Stimulated activated CD8-positive, alpha-beta memory T cell treated with anti-CD3 and anti-CD28 coated beads, Interleukin-7, amount 100 ng/mL, for 1 hour (primary cell): ENCODE measurements around the gene IFITM5.
A peak's percentile ranks its signal among the peaks of the same experiment; 100 is the strongest.
"Not testable (repeated sequence)": the region's sequence is repeated elsewhere in the genome, so short reads cannot be mapped to it uniquely, and the experiment has no call there.

Source experiments
- DNase-seq, 2 donors: peaks; one replicate each; pipeline ENCODE4 v3.0.0-alpha.2; 2020; ENCODE audit warnings: low read depth in 2 of 2

IFITM5 gene

GRCh38 chr11:284105-285020 is 15.0 kb downstream of the IFITM5 start:
- no peak for DNase-seq

- no peak for DNase-seq
Measured at GRCh38 chr11:283405-284104, 15.8 kb downstream of the IFITM5 start.

GRCh38 chr11:282630-283360 is 16.5 kb downstream of the IFITM5 start:
- DNase-seq = no peak

GRCh38 chr11:282171-282570 is 17.2 kb downstream of the IFITM5 start:
- DNase-seq = no peak

- DNase-seq = no peak
Measured at GRCh38 chr11:281486-282161, 17.7 kb downstream of the IFITM5 start.

GRCh38 chr11:280706-281485 is 18.4 kb downstream of the IFITM5 start:
- DNase-seq = no peak

- DNase-seq = no peak
Measured at GRCh38 chr11:279966-280705, 19.2 kb downstream of the IFITM5 start.

- DNase-seq = no peak
Measured at GRCh38 chr11:279040-279965, 20.0 kb downstream of the IFITM5 start.

GRCh38 chr11:278001-278951 is 21.1 kb downstream of the IFITM5 start, which contains the start of gene NLRP6:
Gene NLRP6, plus strand, starts transcription at chr11:278407. Its CDS starts 163 bp downstream, at chr11:278570.
- no peak for DNase-seq

- no peak for DNase-seq
Measured at GRCh38 chr11:276219-276618, 23.1 kb downstream of the IFITM5 start.

- DNase-seq = no peak
Measured at GRCh38 chr11:272931-273198, 26.5 kb downstream of the IFITM5 start.

GRCh38 chr11:272195-272930 is 27.0 kb downstream of the IFITM5 start:
- no peak for DNase-seq

GRCh38 chr11:271319-271715 is 28.0 kb downstream of the IFITM5 start:
- no peak for DNase-seq

- no peak for DNase-seq
Measured at GRCh38 chr11:270451-271318, 28.6 kb downstream of the IFITM5 start.

- peak in 1 of 2 donors; percentile 11 for DNase-seq
Measured at GRCh38 chr11:269146-269890, 30.0 kb downstream of the IFITM5 start.

- not testable (repeated sequence) for DNase-seq
Measured at GRCh38 chr11:268716-269145, 30.6 kb downstream of the IFITM5 start.
